IPS DF 19.7 (cell line): ENCODE data around the gene ANKZF1.
"Not testable (repeated sequence)": the region's sequence is repeated elsewhere in the genome, so short reads cannot be mapped to it uniquely, and the experiment has no call there.

Experiments
- DNase-seq: peaks from one replicate; pipeline ENCODE4 v3.0.0-alpha.2; 2013; ENCODE audit warnings: low read depth, low spot score

The ANKZF1 gene

DNA sequence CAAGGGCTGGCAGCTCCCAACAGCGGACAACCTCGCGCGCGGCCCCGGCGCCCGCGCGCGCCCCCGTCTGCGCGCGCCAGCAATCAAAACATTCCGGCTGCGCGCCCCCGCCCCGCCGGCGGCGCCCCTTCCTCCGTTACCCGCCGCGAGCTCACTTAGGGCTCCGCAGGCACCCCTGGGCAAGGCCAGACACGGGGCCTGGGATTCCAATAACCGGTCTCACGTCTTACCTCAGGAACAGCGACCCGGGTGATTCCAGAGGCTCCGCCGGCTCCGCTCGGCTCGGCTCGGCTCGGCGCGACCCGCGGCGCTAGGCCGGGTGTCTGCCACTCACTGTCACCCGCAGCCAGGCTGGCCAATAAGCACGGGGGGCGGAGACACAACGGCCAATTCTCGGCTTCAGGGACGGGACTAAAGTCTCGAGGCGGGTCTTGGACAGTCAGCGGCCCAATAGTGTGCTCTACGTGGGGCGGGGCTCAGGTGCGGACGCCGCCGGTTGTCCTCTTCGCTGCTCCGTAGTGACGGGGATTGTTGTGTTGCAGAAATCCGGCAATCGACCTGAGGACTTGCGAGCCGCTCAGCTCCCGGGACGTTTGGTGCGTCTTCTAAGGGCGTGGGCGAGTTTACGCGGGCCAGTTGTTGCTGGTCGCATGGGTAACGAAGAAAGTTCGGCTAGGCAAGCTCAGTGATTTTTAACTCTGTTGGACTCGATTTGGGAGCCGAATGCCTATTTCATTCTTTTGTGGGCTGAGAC, at the start of gene ANKZF1, which contains the start of gene ATG9A:
Gene ANKZF1 (plus strand): TSS at position 502 of the 754 bp plus-strand sequence. CDS start 452 bp downstream, outside the sequence.
Gene ATG9A (minus strand): TSS at position 332 of the 754 bp plus-strand sequence. CDS start 1,612 bp downstream, outside the sequence.
- peak; percentile 92 for DNase-seq

DNA sequence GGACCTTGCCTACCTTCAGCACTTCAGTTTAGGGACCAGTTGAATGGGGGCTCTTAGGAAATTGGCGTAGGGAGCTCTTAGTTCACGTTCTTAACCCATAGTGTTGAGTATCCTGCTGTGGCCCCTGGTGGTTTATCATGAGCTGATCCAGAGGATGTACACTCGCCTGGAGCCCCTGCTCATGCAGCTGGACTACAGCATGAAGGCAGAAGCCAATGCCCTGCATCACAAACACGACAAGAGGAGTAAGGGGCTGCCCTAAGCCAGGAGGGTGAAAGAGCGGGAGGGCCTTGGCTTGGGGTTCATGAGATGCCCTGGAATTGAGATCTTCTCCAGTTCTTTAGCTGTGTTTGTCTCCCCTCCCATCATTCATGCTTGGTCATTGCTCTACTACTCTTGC, 48.6 kb upstream of the ANKZF1 start:
- no peak for DNase-seq

DNA sequence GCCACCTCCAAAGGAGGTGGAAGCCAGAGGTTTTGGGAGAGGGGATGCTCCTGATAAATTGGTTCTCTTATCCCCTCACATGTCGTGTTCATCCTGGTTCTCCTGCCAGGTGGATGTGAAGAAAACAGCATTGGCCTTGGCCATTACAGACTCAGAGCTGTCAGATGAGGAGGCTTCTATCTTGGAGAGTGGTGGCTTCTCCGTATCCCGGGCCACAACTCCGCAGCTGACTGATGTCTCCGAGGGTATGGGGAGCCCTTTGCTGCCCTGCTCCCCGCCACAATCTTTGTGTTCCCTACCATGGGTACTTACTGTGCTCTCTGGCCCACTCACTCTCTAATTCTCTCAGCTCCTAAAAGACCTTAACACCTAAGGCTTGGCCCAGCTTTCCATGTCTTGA, 48.1 kb upstream of the ANKZF1 start:
- DNase-seq = no peak

GRCh38 chr2:219182331-219183150, 47.1 kb upstream of the ANKZF1 start:
- no peak for DNase-seq

DNA sequence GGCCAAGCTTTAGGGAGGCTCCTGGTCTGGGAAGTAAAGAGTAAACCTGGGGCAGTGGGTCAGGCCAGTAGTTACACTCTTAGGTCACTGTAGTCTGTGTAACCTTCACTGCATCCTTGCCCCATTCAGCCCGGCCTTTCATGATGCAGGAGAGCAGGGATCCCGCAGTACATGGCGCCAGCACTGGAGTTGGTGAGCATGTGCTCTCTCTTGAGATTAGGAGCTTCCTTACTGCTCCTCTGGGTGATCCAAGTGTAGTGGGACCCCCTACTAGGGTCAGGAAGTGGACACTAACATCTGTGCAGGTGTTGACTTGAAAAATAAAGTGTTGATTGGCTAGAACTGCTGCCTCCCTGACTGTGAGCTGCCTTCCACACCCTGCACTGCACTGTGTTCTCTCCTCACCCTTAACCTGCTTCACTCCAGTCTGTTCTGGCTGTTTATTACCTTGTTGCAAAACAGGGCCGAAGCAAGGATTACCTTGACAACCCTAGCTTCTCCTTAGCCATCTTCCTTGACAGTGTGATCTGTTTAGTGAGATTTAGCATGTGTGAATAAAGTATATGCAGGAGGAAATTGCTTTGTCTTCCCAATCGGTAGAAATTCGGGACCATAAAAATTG, 46.3 kb upstream of the ANKZF1 start:
- no peak for DNase-seq

- DNase-seq = no peak
Observed at GRCh38 chr2:219184121-219184520, 45.5 kb upstream of the ANKZF1 start.

DNA sequence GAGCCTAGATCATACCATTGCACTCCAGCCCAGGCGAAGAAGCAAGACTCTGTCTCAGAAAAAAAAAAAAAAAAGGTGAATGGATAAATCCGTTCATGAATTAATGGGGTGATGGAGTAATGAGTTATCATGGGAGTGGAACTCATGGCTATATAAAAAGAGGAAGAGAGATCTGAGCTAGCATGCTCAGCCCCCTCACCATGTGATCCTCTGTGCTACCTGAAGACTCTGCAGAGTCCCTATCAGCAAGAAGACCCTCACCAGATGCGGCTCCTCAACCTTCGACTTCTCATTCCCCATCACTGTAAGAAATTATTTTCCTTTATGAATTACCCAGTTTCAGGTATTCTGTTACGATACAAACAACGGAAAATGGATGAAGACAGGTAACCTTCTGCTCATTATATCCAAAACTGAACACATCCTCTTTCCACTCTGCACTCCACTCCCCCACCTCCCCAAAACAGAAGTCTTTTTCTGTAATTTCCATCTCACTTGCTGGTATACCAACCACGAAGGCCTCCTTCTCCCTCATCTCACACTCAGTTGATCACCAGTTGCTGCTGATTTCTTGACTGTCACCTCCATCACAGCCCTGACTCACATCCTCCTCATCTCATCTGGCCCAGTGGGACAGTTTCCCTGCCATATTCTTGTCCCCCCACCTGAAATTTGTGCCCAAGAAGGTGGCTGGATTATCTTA, 42.7 kb upstream of the ANKZF1 start:
- DNase-seq = no peak

- DNase-seq = no peak
Observed at GRCh38 chr2:219197388-219197787, 32.2 kb upstream of the ANKZF1 start.

GRCh38 chr2:219198974-219199373, 30.6 kb upstream of the ANKZF1 start:
- no peak for DNase-seq

GRCh38 chr2:219199470-219200211, 30.0 kb upstream of the ANKZF1 start:
- DNase-seq = no peak

DNA sequence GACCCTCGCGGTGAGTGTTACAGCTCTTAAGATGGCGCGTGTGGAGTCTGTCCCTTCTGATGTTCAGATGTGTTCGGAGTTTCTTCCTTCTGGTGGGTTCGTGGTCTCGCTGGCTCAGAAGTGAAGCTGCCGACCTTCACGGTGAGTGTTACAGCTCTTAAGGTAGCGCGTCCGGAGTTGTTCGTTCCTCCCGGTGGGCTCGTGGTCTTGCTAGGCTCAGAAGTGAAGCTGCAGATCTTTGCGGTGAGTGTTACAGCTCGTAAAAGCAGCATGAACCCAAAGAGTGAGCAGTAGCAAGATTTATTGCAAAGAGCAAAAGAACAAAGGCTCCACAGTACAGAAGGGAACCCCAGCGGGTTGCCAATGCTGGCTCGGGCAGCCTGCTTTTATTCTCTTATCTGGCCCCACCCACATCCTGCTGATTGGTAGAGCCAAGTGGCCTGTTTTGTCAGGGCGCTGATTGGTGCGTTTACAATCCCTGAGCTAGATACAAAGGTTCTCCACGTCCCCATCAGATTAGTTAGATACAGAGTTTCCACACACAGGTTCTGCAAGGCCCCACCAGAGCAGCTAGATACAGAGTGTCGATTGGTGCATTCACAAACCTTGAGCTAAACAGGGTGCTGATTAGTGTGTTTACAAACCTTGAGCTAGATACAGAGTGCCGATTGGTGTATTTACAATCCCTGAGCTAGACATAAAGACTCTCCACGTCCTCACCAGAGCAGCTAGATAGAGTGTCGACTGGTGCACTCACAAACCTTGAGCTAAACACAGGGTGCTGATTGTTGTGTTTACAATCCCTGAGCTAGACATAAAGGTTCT, 28.9 kb upstream of the ANKZF1 start:
- DNase-seq = not testable (repeated sequence)

DNA sequence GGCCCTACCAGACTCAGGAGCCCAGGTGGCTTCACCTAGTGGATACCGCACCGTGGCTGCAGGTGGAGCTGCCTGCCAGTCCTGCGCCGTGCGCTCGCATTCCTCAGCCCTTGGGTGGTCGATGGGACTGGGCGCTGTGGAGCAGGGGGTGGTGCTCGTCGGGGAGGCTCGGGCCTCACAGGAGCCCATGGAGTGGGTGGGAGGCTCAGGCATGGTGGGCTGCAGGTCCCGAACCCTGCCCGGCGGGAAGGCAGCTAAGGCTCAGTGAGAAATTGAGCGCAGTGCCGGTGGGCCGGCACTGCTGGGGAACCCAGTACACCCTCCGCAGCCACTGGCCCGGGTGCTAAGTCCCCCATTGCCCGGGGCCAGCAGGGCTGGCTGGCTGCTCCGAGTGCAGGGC, 28.3 kb upstream of the ANKZF1 start:
- not testable (repeated sequence) for DNase-seq

- DNase-seq = no peak
Observed at GRCh38 chr2:219204425-219205164, 25.0 kb upstream of the ANKZF1 start.

- no peak for DNase-seq
Observed at GRCh38 chr2:219205165-219205538, 24.5 kb upstream of the ANKZF1 start.

DNA sequence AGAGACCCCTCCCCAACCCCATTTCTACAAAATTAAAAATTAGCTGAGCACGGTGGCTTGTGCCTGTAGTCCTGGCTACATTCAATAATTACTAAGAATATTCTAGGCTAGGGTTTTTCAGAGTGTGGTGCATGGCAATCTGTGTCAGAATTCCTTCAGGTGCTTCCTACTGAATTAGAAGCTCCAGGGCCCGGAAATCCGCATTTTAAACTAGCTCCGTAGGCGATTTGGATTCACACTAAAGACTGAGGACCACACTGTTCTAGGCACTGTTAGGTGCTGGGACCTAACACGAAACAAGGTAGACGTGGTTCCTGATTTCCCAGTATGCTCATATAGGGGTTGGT, 23.7 kb upstream of the ANKZF1 start:
- no peak for DNase-seq

DNA sequence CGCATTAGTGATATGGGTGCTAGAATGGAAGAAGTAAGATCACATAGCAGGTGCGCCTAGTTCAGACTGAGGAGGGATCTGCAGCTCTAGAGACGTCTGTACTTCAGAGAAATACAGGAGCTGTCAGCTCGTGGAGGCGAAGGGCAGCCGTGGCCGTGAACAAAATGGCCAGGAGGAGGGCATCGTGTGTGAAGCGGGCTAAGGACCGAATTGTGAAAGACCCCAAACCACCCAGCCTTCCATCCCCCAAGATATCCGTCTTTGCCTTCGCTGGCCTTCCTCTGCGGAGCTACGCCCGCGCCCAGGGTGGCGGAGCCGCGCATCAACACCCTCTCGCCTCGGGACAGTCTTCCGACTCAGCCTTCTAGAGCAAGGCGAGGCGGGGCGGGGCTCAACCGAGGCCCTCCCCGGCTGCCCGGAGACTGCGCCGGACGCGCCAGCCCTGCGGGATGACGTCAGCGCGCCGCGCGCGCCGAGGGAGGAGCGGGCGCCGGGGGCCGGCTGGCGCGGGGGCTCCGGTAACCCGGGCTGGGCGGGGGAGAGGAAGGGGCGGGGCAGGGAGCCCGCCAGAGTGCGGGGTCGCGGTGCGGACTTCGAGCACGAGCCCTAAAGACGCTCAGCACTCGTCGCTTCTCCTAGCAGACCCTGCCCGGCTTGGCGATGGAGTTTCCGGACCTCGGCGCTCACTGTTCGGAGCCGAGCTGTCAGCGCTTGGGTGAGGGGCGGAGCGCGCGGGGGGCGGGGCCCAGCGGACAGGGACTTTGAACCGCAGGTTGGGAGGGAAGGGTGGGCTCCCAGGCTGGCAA, 23.1 kb upstream of the ANKZF1 start, which contains the start of gene ZFAND2B:
Gene ZFAND2B (plus strand): TSS at position 455 of the 806 bp plus-strand sequence. CDS start 206 bp downstream, at position 661.
- no peak for DNase-seq

- DNase-seq = no peak
Observed at GRCh38 chr2:219207134-219207883, 22.3 kb upstream of the ANKZF1 start.
